GM21825 (cell line): Measurements from ENCODE around the gene SPDYA.
A peak's percentile ranks its signal among the peaks of the same experiment; 100 is the strongest.
"Not testable (repeated sequence)": the region's sequence is repeated elsewhere in the genome, so short reads cannot be mapped to it uniquely, and the experiment has no call there.

ENCODE experiments used
- ATAC-seq: cut with Tn5 transposase; IDR thresholded peaks from one replicate; pipeline ENCODE4 v1.9.1; 2021; ENCODE audit warnings: mild to moderate bottlenecking, moderate library complexity; ENCODE audit not compliant: unreplicated experiment

Gene SPDYA

GRCh38 chr2:28810384-28811285, at the start of gene SPDYA:
Gene SPDYA, plus strand, starts transcription at chr2:28810834. Its CDS starts 5,181 bp downstream, at chr2:28816015.
- ATAC-seq, result peak; percentile 86

- no peak for ATAC-seq
Observed at GRCh38 chr2:28761420-28761819, 49.2 kb upstream of the SPDYA start.

GRCh38 chr2:28764909-28765711, 45.5 kb upstream of the SPDYA start:
- ATAC-seq, result no peak

GRCh38 chr2:28766070-28766469, 44.6 kb upstream of the SPDYA start:
- no peak for ATAC-seq

GRCh38 chr2:28767337-28767736, 43.3 kb upstream of the SPDYA start:
- no peak for ATAC-seq

GRCh38 chr2:28768422-28768821, 42.2 kb upstream of the SPDYA start:
- ATAC-seq, result no peak

- ATAC-seq, result no peak
Observed at GRCh38 chr2:28768952-28769351, 41.7 kb upstream of the SPDYA start.

GRCh38 chr2:28772351-28772750, 38.3 kb upstream of the SPDYA start:
- ATAC-seq, result no peak

GRCh38 chr2:28776471-28776870, 34.2 kb upstream of the SPDYA start:
- ATAC-seq, result no peak

- ATAC-seq, result no peak
Observed at GRCh38 chr2:28778392-28778791, 32.2 kb upstream of the SPDYA start.

GRCh38 chr2:28779001-28779400, 31.6 kb upstream of the SPDYA start:
- ATAC-seq, result no peak

GRCh38 chr2:28780496-28780895, 30.1 kb upstream of the SPDYA start:
- ATAC-seq, result no peak

GRCh38 chr2:28782423-28782822, 28.2 kb upstream of the SPDYA start:
- no peak for ATAC-seq

- not testable (repeated sequence) for ATAC-seq
Observed at GRCh38 chr2:28784570-28784969, 26.1 kb upstream of the SPDYA start.

- no peak for ATAC-seq
Observed at GRCh38 chr2:28796620-28797019, 14.0 kb upstream of the SPDYA start.

- ATAC-seq, result no peak
Observed at GRCh38 chr2:28801726-28802125, 8.9 kb upstream of the SPDYA start.

GRCh38 chr2:28802975-28803429, 7.6 kb upstream of the SPDYA start:
- no peak for ATAC-seq

- ATAC-seq, result no peak
Observed at GRCh38 chr2:28809927-28810326, 707 bp upstream of the SPDYA start.

- ATAC-seq, result no peak
Observed at GRCh38 chr2:28818053-28818452, 7.4 kb downstream of the SPDYA start.

GRCh38 chr2:28821295-28821958, 10.8 kb downstream of the SPDYA start:
- ATAC-seq, result peak; percentile 52

GRCh38 chr2:28822036-28822435, 11.4 kb downstream of the SPDYA start:
- no peak for ATAC-seq
